GM18517 (cell line): ENCODE measurements around the gene RPL3.
A peak's percentile ranks its signal among the peaks of the same experiment; 100 is the strongest.

Experiments
- ATAC-seq: cut with Tn5 transposase; IDR thresholded peaks from one replicate; pipeline ENCODE4 v1.9.1; 2021; ENCODE audit warnings: mild to moderate bottlenecking, moderate library complexity; ENCODE audit not compliant: unreplicated experiment

The RPL3 gene

DNA sequence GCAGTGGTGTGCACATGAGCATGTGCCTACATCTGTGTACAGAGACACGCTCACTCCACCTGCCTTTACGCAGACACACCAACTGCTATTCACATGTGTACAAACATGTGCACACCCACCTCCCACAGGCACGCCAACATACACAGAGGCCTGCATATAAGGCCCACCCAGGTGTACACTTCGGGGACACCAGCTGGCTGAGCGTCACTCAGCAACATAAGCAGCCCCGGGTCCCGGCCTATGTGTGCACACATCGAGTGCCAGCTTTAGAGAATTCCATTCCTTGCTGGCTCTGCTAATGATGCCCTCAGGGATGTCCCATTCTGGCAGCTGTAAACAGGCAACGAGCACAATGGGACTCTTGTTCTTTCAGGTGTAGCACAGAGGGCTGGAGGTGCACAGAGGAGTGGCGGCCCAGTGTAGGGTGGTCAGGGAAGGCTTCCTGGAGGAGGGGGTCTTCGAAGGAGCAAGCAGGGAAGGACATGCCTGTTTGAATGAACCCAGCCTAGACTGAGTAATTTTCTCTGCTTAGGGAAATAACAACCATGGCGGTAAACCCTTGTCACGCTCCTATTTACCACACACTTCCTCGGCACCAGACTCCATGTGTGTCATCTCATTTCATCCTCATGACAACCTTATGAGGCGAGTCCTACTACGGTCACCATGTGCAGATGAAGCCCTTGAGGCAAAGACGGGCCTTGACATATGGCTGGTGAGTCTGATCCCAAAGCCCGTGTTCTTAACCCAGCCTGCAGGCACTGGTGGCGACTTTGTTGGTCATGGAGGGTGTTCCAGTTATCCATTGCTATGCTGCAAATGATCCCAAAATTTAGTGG lies 35.1 kb downstream of the RPL3 start:
- no peak for ATAC-seq

GRCh38 chr22:39283322-39284141 lies 35.9 kb downstream of the RPL3 start:
- no peak for ATAC-seq

DNA sequence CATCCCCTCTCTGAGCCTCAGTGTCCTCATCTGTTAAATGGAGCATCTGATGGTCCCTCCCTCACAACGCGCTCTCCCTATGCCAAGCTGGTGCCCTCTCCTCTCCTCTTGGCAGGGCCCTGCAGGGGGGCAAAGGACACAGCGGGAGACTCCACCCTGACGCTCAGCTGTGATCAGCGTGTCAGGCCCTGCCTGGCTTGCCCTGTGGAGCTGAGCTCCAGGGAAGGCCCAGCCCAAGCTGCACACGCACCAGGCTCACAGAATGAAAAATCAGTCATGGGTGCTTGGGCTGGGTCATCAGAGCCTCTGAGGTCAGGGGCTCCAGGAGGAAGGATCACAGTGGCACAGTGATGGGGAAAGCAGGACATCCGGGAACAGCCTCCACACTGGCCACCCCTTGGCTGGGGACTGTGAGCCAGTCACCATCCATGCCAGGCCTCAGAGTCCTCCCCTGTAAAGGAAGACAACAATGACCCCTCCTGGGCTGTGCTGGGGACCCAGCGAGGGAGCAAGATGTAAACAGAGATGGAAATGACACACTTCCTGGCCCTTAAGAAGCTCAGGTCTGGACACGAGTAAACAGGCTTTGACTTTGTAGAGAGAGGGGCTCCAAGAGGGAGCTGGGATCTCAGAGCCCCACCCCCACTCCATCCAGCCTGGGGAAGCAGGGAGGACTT lies 36.6 kb downstream of the RPL3 start:
- ATAC-seq, result no peak

- ATAC-seq, result no peak
Observed at GRCh38 chr22:39281126-39281525, 38.3 kb downstream of the RPL3 start.

- no peak for ATAC-seq
Observed at GRCh38 chr22:39280250-39280649, 39.2 kb downstream of the RPL3 start.

DNA sequence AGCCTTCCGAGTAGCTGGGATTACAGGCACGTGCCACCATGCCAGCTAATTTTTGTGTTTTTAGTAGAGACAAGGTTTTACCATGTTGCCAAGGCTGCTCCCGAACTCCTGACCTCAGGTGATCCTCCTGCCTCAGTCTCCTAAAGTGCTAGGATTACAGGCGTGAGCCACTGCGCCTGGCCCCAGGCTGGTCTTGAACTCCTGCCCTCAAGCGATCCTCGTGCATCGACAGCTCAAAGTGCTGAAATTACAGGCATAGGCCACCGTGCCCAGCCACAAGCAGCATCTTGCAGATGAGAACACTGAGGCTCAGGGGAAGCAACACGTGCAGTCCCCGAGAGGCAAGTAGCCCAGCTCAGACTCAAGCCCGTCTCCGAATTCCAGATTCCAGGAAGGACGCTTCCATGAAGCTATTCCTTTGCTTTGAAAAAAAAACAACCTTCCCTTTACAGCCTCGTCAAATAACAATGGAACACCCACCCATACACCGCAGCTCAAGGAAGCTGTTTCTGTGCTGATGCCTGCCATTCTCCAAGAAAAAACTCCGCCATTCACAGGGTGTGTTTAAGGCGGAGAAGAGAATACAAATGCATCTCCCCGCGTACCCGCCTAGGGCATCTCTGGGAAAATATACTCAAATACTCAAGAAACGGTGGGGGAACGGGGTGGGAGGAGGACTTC lies 40.1 kb downstream of the RPL3 start:
- no peak for ATAC-seq

DNA sequence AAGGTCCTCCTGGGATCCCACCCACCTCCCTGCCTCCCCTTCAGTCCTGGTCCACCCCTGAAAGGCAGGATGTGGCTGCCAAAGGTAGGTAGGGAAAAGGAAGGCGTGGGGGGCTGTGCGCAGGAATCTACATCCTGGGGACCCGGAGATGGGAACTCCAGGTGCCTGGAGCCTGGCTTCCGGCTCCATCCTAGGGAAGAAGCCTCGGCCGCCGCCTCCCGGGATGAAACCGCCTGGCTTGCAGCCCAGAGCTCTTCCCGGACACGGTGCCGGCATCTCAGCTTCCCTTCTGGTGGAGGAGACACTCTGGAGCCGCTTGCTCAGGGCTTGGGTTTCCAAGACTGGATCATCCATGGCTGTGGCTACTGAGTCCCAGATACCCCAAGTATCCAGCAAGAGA lies 41.4 kb downstream of the RPL3 start:
- ATAC-seq, result no peak

DNA sequence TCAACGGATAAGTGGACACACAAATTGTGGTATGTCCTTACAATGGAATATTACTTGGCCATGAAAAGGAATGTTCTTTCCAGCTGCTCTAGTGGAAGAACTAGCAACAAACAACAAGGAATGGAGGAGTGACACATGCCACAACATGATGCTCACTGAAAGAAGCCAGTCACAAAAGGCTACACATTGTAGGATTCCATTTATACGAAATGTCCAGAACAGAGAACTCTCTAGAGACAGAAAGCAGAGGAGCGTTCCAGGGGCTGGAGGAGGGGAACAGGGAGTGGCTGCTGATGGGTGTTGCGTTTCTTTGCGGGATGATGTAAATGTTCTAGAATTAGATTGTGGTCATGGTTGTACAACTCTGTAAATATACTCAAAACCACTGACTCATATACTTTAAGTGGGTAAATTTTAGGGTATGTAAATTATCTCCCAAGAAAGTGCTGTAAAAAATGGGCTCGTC lies 42.2 kb downstream of the RPL3 start:
- ATAC-seq, result no peak

DNA sequence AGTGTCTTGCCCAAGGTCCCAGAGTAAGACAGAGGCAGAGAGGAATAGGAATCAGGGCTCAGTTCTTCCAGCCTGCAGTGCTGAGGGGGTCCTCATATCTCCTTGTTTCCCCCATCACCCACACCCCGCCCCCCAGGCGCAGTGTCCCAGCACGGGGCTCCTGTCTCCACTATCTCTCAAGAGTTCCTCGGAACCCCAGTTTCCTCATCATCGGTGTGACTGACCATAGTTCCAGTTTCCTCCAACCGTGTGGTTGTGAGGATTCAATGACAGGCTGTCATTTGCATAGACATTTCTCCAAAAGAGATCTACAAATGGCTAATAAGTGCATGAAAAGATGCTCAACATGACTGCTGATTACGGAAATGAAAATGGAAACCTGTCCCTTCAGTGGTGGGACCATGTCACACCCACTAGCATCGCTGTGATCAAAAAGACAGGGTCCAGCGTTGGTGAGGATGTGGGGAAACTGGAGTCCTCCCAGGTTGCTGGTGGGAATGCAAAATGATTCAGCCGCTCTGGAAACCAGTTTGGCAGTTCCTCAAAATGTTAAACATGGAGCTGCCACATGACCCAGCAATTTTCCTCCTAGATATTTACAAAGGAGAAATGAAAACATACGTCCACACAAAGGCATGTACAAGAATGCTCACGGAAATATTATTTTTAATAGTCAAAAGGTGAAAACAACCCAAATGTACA lies 42.8 kb downstream of the RPL3 start:
- ATAC-seq, result no peak

- no peak for ATAC-seq
Observed at GRCh38 chr22:39275814-39276439, 43.5 kb downstream of the RPL3 start.

- ATAC-seq, result no peak
Observed at GRCh38 chr22:39273950-39274887, 45.2 kb downstream of the RPL3 start.

GRCh38 chr22:39270792-39271191 lies 48.6 kb downstream of the RPL3 start:
- no peak for ATAC-seq

DNA sequence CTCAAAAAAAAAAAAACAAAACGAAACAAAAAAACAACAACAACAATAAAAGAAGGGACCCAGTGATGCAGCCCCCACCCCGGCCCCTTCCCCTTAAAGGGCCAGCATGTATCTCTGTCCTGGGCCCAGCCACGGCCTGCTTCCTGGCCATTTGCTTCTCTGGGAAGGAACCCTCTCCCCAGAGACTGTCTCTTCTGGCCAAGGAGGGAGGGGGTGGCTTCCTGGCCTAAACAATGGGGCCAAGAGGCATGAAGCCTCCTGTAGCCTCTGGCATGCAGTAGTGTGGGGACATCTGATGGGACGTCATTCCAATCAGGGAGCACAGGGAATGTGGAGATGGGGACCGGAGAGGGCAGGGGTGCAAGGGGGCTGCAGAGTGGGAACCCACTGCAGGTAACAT lies 49.1 kb downstream of the RPL3 start:
- ATAC-seq, result no peak

- ATAC-seq, result no peak
Observed at GRCh38 chr22:39269095-39269790, 50.2 kb downstream of the RPL3 start.

GRCh38 chr22:39268645-39269044 lies 50.8 kb downstream of the RPL3 start:
- no peak for ATAC-seq

- no peak for ATAC-seq
Observed at GRCh38 chr22:39267974-39268373, 51.4 kb downstream of the RPL3 start.

- ATAC-seq, result peak; percentile 71
Observed at GRCh38 chr22:39266398-39267030, 52.9 kb downstream of the RPL3 start.
